Retinal pigment epithelial cell (primary cell): ENCODE data around the gene SEC23A.

ENCODE experiments used
- DNase-seq: peaks from one replicate; pipeline ENCODE4 v3.0.0-alpha.2; 2010; ENCODE audit warnings: low read depth
- H3K4me3 ChIP-seq: 2 replicates; pipeline ENCODE4 v1.5.1; 2011; ENCODE audit warnings: mild to moderate bottlenecking, low read length, control low read depth, moderate library complexity
- CTCF ChIP-seq: conservative IDR thresholded peaks from 2 replicates; pipeline ENCODE4 v1.5.1; 2011; ENCODE audit warnings: low read depth, low read length, control low read depth, inconsistent platforms

SEC23A gene

GRCh38 chr14:38992067-38992844 is 110.8 kb downstream of the SEC23A start:
- H3K4me3 ChIP-seq = no peak overlapping the region
- no peak for DNase-seq
- TF ChIP-seq CTCF = no peak

GRCh38 chr14:38991299-38991698 is 111.7 kb downstream of the SEC23A start:
- no peak for DNase-seq
- no peak overlapping the region for H3K4me3 ChIP-seq
- no peak for TF ChIP-seq CTCF

DNA sequence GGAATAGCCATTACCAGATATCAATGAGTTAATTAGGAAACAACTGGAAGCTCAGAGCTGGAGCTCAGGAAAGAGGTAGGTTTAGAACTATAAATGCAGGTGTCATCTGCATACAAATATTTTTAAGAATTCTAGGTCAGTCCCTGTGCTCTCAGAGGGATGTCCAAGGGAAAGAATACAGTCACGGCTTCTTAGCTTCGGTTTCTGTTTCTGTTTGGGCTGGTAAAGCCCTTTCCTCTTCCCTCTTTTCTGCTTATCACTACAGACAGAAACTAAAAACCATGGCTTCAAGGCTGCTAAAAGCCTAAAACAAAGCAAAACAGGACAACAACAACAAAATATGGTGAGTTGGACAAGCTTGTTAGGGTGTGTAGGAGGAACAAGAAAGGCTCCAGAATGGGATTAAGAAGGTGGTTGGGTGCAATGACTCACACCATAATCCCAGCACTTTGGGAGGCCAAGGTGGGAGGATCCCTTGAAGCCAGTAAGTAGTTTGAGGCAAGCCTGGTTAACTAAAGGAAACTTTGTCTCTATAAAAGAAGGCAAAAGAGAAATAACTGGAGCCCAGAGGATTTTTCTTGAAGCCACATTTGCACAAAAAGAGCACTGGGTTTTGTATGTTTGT is 113.0 kb downstream of the SEC23A start:
- H3K4me3 ChIP-seq = no peak overlapping the region
- TF ChIP-seq CTCF = no peak
- DNase-seq = no peak

- DNase-seq = no peak
- TF ChIP-seq CTCF = no peak
- H3K4me3 ChIP-seq = no peak overlapping the region
These were observed 115.3 kb downstream of the SEC23A start for GRCh38 chr14:38987781-38988180.

DNA sequence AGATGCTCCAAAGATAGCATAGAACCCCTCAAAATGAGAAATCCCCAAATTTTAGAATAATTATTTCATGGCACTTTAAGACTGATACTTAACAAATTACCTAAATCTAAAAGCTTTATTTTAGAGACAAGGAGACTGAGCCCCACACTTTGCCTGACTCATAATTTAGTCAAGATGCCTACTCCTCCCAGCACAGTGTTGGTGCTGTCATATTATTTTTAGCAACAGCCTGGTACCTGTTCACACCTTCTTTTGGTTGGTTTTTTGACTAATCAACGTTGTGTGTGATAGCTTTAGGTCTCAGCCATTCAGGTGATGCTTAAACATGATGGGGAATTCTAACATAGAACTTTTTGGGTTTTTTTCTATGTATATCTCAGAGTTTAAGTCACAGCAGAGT is 120.2 kb downstream of the SEC23A start:
- no peak for DNase-seq
- no peak overlapping the region for H3K4me3 ChIP-seq
- no peak for TF ChIP-seq CTCF

DNA sequence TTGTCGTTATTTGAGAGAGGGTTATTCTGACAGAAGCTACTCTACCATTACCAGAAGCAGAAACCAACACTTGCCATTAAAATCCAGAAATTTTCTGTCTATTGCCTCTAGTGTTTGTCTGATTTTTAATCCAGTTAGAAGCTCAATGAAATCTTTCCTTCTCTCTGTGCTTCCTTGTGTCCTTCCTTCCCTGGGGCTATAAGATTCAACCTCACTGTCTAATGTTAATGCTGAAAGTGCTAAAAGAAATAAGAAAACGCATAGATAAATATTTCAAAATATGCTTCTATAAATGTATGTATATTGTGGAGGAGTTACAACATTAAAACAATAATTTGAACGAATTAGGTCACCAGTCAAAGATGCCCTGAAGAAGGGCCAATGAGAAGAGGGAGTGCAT is 120.8 kb downstream of the SEC23A start:
- DNase-seq = no peak
- no peak overlapping the region for H3K4me3 ChIP-seq
- no peak for TF ChIP-seq CTCF
